SK-MEL-5 (cell line): ENCODE measurements around the gene ARRB2. TPM values are rescaled to one million over a fixed set of nuclear protein-coding genes. Genes with fewer than 3 reads are reported as not detected.

Source experiments
- DNase-seq: peaks from one replicate; pipeline ENCODE4 v3.0.0-alpha.2; 2016; ENCODE audit warnings: low read depth, low spot score
- in situ Hi-C: cut with HindIII; loops from 2 replicates; pipeline ENCODE4 v1.10.0; 2016; ENCODE audit warnings: low sequenced_read_pairs, high pct_unique_total_duplicates, low pct_unique_long_range_greater_than_20kb
- total RNA-seq: library from RNA; depleted of rRNA; stranded (reverse); fragments of >200 nt; shearing (Covaris generic); gene quantifications from 2 replicates; pipeline ENCODE4 v1.2.3, GENCODE V29; 2014

Gene ARRB2
- total RNA-seq, 1 experiment from 2014 or later, result 13.6 TPM

DNA sequence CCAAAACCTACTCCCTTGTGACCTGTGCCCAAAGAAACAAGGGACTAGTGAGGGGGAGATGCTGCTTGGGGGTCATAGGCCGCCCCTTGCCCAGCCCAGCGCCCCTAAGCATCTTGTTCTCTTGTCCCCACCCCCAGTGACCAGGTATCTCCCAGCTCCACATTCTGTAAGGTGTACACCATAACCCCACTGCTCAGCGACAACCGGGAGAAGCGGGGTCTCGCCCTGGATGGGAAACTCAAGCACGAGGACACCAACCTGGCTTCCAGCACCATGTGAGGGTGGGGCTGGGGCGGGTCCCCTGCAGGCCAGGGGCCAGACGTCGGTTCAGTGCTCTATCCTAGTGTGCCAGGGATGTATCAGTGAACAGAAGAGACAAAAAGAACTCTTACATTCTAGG, 8.7 kb downstream of the ARRB2 start:
- DNase-seq, result no peak
- in situ Hi-C loops, result no loop called here

DNA sequence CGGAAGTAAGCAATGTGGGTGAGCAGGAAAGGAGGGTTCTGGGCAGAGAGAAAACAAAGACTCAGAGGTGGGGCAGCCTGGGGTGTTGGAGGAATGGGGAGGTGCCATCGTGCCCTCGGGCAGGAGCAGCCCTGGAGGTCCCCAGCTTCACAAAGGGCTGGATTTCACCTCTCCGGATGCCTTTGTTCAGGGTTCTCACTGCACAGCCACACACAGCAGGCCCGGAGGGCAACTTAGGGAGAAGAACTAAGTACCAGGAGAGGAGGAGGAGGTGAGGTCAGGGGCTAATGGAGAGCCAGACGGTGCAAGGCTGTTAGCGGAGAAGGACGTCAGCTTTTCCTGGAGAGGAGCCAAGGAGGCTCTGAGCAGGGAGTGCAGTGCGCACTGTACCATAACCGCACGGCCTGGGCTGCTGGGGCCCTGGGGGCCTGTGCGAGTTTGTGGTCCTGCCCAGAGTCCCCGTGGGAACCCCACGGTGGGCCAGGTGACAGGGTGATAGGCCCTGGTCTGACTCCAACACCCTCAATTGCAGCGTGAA, 9.3 kb downstream of the ARRB2 start:
- in situ Hi-C loops, result no loop called here
- no peak for DNase-seq

DNA sequence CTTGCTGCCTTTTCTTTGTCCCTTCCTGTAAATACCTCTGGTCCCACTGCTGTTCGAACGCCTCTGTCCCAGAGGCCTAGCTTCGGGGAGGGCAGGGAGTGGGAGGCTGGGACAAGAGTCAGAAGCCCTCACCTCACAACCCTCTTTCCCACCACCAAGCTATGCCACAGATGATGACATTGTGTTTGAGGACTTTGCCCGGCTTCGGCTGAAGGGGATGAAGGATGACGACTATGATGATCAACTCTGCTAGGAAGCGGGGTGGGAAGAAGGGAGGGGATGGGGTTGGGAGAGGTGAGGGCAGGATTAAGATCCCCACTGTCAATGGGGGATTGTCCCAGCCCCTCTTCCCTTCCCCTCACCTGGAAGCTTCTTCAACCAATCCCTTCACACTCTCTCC, 10.4 kb downstream of the ARRB2 start:
- DNase-seq, result no peak
- in situ Hi-C loops, result no loop called here

DNA sequence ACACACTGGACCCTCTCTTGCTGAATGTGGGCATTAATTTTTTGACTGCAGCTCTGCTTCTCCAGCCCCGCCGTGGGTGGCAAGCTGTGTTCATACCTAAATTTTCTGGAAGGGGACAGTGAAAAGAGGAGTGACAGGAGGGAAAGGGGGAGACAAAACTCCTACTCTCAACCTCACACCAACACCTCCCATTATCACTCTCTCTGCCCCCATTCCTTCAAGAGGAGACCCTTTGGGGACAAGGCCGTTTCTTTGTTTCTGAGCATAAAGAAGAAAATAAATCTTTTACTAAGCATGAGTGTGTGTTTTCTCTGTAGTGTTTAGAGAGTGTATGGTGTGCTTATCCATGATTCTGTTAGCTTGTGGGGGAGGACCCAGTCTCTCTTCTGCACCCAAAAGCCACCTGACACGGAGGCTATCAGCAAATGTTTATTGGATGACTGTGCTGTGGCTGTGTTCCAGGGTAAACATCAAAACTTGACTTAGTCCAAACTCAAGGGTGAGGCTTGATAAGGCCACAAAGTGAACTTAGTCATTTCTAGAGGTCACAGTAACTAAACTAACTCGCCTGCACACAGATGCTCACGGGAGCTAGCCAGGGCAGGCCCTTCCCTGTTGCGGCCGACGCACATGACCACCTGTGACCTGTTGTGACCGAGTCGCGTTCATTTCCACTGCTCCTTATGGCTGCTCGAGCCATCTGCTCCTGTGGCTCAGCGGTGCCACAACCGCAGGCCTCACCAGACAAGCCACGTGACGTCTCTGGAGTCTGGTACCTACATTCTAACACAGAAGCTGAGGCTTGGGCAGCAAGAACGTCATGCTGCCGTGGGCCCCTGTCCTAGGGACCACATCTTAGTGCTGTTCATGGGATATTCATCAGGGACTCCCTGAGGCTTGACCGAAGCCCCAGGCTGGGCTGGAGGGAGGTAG, 11.0 kb downstream of the ARRB2 start:
- in situ Hi-C loops, result no loop called here
- no peak for DNase-seq

DNA sequence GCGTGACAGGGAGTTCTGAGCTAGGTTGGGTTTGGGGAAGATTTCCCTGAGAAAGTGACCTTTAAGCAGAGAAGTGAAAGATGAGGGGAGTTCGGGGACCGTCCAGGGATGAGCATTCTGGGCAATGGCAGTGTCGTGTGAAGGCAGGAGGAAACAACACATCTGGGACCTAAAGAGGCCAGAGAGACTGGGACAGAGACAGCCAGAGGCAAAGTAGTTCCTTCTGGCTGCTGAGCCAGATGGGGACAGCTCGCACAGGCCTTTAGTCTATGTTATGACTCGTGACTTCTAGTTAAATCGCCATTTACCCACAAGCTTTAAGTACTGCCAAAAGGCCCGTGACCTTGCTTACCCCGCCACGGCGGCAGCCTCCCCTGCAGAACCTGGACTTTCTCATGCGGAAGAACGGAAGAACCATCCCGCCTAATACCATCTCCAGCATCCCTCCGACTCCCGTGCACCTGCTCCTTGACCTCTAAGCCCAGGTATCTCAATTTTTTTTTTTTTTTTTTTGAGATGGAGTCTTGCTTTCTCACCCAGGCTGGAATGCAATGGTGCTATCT, 12.3 kb downstream of the ARRB2 start:
- in situ Hi-C loops, result no loop called here
- DNase-seq, result no peak

DNA sequence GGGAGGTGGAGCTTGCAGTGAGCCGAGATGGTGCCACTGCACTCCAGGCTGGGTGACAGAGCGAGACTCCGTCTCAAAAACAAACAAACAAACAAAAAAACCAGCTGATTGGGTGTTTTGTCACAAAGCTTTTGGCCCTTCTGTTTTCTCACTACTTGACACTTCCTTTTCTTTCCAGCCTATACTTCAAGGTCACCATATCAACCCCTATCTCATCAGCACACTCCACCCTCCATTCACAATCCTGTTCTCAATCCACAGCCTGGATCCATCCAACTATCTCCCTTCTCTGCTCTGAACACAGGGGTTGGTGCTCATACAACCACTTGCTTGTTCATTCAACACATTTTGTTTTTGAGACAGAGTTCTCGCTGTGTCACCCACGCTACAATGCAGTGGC, 14.2 kb downstream of the ARRB2 start:
- in situ Hi-C loops, result no loop called here

DNA sequence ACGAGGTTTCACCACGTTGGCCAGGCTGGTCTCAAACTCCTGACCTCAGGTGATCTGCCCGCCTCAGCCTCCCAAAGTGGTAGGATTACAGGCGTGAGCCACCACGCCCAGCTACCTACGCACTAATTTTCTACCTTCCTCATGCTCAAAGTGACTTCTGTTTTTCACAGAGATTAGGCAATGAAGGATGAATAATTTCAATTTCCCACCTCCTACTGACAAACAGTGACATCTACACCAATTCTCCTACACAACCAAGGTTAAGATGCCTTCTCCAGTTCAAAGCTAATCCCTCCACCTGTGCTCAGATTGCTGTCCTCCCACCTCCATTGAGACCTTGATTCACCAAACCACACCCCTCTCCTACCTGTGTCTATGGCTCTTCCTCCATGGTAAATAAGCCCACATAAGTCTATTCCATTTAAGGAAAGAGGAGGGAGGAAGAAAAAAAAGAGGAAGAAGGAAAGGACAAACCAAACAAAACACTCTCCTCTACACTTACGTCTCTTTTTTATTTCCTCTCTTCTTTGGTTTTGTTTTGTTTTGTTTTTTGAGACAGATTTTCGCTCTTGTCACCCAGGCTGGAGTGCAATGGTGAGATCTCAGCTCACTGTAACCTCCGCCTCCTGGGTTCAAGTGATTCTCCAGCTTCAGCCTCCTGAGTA, 15.3 kb downstream of the ARRB2 start:
- in situ Hi-C loops, result no loop called here

More for the DNA sequence above, 14.2 kb downstream of the ARRB2 start:
- no peak for DNase-seq

DNA sequence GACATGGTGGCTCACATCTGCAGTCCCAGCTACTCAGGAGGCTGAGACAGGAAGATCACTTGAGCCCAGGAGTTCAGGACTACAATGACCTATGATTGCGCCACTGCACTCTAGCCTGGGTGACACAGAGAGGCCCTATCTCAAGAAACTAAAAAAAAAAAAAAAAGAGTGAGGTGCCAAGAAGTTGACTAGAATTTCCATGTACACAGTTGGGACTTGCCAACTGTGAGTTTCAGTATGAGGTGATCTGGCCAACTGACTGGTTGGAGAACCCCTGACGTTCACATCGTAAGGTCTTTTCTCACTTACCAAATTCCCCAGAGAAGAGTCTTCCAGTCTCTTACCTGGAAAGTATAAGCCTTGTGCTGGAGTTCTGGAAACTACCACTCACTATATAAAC, 17.7 kb downstream of the ARRB2 start:
- in situ Hi-C loops, result no loop called here

More for the DNA sequence above, 15.3 kb downstream of the ARRB2 start:
- DNase-seq, result no peak

DNA sequence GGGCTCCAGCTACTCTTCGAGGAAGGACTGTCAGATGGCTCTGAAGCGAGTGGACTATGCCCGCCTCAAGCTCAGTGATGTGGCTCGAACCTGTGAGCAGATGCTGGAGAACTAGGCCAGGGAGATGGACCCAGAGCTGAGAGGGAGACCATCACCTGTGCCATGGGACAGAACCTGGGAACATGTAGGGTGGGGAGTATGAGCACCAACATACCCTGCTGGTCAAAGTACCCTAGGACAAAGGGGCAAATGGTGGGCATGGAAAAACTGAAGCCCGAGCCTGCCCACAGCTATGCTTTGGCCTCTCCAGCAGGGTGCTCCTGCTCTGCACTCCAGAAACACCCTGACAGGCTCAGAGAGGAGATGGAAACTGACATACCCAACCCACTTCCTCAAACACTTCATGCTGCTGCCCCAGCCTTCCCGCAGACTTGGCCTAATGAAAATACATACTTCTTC, 22.7 kb downstream of the ARRB2 start:
- DNase-seq, result peak; percentile 45
- in situ Hi-C loops, result no loop called here

More for the DNA sequence above, 17.7 kb downstream of the ARRB2 start:
- no peak for DNase-seq

DNA sequence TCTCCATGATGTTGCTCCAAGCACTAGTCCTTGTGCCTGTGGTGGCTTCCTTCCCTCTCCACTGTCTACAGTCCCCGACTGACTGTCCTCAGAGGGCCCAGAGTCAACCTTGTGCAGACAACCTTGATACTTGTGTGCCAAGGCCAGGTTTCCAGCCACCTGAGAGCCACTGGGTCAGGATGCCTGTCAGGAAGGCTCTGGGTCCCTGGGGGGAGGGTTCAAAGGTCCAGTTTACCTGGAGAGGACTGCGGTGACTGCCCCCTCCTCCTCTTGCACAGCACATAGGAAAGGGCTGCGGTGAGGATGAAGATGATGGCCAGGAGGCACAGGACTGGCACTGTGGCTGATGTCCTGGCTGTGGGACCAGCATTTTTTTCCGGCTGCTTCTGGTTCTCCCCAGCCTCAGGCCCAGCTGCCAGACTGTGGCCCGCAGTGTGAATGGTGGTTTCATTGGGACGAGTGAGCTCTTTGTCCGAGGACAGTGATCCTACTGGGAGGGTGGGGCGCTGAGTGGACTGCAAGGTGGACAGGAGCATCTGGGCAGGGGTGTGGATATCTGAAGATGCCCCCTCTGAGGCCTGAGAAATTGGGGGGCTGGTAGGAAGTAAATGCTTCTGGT, 24.5 kb downstream of the ARRB2 start:
- in situ Hi-C loops, result no loop called here
- no peak for DNase-seq

DNA sequence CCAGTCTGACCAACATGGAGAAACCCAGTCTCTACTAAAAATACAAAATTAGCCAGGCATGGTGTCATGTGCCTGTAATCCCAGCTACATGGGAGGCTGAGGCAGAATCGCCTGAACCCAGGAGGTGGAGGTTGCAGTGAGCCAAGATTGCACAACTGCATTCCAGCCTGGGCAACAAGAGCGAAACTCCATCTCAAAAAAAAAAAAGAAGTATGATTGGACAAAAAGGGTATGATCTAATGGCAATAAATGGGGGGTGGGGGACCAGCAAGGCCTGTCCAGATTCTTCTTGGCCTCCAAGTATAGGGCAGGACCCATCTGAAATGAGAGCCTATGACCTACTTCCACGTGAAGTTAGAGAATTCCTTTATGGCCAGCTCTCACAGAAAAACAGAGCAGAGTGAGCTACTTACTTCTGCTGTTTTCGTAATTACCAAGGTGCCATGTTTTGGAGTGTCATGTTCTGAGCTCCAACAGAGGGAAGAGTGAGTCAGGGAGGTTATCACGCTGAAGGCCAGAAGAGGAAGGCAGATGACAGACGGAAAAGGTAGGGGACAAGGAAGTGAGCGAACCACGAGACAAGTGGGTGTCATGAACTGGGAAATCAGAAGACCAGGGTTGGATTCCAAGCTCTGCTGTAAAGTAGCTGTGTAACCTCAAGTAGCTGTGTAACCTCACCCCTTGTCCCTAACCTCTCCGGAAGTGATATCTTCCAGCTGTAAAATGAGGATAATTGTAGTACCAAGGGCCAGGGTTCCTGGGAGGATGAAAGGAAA, 25.6 kb downstream of the ARRB2 start:
- in situ Hi-C loops, result no loop called here
- DNase-seq, result no peak

DNA sequence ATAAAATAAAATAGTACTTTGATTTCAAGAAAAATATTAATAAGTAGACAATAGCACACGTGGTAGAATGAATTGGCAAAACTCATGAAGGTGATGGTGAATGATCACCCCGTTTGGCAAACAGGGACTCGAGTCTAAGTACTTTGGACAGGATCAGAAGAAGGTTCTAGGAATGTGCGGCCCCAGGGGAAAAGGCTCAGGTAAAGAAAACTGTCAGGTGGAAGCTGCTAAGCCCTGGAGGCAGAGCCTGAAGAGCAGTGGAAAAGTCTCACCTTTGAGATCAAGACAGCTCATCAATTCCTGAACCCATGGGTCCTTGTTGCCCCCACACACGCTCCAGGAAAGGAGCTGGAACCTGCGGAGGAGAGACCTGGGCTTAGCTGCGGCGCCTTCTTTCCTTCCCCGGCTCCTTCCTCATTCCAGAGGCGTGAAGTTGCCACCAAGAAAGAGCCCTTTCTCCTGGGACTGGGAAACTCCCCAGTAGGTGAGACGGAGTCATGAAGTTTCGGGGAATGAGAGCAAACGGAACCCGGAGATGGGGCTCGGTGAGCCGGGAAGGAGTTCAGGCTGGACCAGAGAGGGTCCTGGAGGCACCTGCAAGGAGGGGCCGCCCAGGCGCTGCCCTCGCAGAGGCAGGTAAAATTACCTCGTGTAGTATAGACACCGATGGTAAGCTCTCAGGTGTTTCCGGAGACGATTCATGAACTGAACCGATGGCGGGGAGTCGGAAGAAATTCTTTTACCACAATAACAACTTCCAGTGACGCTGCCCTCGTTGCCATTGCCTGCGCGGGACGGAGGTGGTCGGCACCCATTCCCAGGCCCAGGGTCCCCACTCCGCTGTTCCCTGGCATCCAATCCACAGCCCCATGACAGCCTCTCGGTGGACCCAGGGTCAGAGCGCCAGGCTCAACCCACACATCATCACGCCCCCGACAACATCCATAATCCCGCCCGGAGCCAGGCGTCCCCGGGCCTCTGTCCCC, 28.0 kb downstream of the ARRB2 start:
- in situ Hi-C loops, result no loop called here
- no peak for DNase-seq

DNA sequence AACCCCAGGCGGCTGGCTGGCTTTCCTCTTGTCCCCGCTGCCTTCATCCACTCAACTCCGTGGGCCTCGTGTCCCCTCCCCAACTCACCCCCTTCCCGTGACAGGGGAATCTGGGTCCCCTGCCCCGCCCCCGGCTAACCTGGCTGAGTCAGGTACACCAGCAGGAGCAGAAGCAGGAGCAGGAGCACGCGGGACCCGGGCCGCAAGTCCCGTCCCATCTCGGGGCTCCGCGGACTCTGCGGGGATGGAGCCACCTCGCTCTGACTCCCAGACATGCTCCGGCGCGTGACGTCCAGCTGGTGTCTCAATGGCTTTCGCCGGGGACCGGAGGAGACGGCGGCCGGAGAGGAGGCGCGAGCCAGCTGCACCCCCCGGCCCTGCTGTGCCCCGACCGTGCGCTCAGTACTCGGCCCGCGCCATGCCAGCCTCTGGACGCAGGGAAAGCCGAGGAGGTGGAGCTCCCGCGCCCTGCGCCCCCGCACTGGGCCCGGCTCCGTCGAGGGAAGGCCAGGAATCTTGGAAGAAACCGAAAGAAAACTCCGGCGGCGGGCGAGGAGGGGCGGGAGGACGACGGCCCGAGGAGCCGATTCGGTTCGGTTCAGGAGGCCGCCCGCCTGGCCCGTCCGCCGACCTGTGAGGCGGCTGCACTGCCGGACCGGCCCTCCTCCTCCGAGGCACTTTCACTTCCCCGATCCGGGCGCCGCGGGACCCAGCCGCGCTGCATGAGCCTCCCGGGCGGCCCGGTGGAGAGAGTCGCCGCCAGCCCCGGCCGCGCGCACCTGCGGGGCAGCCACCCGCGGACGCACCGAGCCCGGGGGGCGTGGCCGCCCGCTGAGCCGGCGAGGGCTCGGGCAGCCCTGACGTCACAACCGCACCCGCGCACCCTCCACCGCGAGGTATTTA, 28.9 kb downstream of the ARRB2 start, which contains the start of the genes CXCL16 and ZMYND15:
Gene CXCL16 (minus strand): TSS at position 807 of the 903 bp plus-strand sequence. CDS start 589 bp downstream, at position 218.
Gene ZMYND15 (plus strand): TSS at position 712 of the 903 bp plus-strand sequence. CDS start 716 bp downstream, outside the sequence.
- in situ Hi-C loops, result no loop called here
- DNase-seq, result peak; percentile 23

DNA sequence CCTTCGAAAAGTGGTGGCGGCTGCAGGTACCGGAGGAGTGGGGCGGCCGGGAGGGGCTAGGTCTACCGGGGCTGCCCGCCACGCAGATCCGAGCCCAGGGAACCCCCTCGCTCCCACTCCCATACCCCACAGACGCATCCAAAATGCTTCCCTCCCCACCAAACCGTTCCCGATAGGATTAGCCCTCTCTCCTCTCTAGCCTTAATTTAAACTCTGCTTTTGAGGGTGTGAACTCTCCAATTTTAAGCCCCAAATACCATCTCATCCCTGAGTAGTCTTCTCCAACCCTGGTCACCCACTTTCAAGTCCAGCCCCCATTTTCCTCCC, 29.6 kb downstream of the ARRB2 start:
- in situ Hi-C loops, result no loop called here

DNA sequence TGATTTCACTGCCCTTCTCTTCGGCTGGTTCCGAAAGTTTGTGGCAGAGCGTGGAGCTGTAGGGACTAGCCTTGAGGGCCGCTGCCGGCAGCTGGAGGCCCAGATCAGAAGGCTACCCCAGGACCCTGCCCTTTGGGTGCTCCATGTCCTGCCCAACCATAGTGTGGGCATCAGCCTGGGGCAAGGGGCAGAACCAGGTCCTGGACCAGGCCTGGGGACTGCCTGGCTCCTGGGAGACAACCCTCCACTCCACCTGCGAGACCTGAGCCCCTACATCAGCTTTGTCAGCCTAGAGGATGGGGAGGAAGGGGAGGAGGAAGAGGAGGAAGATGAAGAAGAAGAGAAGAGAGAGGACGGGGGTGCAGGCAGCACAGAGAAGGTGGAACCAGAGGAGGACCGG, 30.2 kb downstream of the ARRB2 start:
- in situ Hi-C loops, result no loop called here
- DNase-seq, result no peak

More for the DNA sequence above, 29.6 kb downstream of the ARRB2 start:
- DNase-seq, result no peak
